ENCODE data around the gene POLD2. TPM values are rescaled to one million over a fixed set of nuclear protein-coding genes. Genes with fewer than 3 reads are reported as not detected.

Gene POLD2
- total RNA-seq, 4 donors from 2014 or later = 58.7 to 80.5 (median 66.1) TPM

DNA sequence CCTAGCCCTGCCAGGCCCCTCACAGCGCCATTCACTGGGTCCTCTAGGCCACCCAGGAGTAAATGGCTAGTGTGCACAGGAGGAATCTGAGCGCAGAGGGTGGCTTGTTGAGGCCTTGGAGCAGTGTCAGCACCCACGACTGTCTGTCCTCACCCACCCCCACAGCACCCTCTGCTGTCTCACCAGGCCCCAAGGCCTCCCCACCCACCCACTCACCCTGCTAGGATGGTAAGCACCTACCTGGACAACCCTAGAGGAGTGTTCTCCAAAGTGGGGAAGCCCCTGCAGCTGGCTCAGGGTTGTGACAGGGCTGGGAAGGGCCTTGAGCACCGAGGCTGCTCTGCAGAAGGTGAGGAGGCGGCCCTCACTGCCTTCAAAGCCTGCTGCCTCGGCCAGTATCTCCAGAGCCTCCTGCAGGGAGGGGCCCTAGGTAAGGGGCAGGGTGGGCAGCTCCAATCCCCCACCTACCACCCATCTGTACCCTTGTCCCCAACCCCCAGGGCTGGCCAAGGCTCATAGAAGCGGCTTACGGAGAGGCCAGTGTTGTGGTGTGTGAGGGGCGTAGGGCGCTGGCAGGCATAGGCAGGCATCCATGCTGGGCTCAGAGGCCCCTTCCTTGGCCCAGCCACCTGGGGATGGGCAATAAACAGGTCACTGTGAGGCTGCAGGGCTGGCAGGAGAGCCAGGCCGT is 43.9 kb downstream of the POLD2 start:
- no peak for DNase-seq (ENCODE audit: low spot score in 2 of 2)
- no peak for TF ChIP-seq POLR2A (IDR thresholded peaks at IDR 0.05)
- TF ChIP-seq, protein P1, sequence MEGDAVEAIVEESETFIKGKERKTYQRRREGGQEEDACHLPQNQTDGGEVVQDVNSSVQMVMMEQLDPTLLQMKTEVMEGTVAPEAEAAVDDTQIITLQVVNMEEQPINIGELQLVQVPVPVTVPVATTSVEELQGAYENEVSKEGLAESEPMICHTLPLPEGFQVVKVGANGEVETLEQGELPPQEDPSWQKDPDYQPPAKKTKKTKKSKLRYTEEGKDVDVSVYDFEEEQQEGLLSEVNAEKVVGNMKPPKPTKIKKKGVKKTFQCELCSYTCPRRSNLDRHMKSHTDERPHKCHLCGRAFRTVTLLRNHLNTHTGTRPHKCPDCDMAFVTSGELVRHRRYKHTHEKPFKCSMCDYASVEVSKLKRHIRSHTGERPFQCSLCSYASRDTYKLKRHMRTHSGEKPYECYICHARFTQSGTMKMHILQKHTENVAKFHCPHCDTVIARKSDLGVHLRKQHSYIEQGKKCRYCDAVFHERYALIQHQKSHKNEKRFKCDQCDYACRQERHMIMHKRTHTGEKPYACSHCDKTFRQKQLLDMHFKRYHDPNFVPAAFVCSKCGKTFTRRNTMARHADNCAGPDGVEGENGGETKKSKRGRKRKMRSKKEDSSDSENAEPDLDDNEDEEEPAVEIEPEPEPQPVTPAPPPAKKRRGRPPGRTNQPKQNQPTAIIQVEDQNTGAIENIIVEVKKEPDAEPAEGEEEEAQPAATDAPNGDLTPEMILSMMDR (IDR thresholded peaks at IDR 0.05) = no peak
- Histone ChIP-seq H3K27me3 (no peaks in the 10 kb centered on the region), H3K9me3 (no peaks in the 10 kb centered on the region), H3K36me3 (peaks cover 58% of the 10 kb centered on the region), H3K4me3 (no peak overlapping the region), H3K27ac (no peak overlapping the region), H3K4me1 (peaks cover 46% of the 10 kb centered on the region)
- 92% methylated on average over 4 of the region's 11 CpGs for WGBS

DNA sequence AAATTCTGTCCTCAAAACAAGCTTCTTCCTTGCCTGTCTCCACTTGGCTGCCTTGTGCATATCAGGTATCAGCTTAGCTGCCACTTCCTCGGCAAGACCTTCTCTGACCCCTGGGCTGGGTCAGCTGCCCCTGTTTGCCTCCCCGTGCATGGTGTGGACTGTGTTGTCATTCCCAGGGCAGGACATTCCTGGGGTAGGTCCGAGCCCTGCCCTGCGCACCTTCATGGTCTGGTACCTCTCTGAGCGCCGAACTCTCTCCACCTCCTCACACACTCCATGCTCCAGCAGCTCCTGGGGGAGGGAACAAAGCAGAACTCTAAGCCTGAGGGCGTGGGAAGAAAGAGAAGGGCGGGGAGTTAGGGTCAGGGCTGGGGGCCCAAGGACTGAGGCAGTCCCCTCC is 44.8 kb downstream of the POLD2 start:
- no peak overlapping the region for H3K27ac ChIP-seq
- no peak for TF ChIP-seq POLR2A (IDR thresholded peaks at IDR 0.05)
- TF ChIP-seq, protein P1 (IDR thresholded peaks at IDR 0.05) = no peak
- no peak for TF ChIP-seq POLR2AphosphoS5 (IDR thresholded peaks at IDR 0.05)
- no peak for TF ChIP-seq EP300 (IDR thresholded peaks at IDR 0.05)
- H3K4me1 ChIP-seq = peaks cover 48% of the 10 kb centered on the region
- DNase-seq (ENCODE audit: low spot score in 2 of 2) = no peak
- no peak overlapping the region for H3K4me3 ChIP-seq
- no peaks in the 10 kb centered on the region for H3K27me3 ChIP-seq
- 85% methylated on average over 8 of the region's 8 CpGs for WGBS
- no peaks in the 10 kb centered on the region for H3K9me3 ChIP-seq
- peaks cover 61% of the 10 kb centered on the region for H3K36me3 ChIP-seq

DNA sequence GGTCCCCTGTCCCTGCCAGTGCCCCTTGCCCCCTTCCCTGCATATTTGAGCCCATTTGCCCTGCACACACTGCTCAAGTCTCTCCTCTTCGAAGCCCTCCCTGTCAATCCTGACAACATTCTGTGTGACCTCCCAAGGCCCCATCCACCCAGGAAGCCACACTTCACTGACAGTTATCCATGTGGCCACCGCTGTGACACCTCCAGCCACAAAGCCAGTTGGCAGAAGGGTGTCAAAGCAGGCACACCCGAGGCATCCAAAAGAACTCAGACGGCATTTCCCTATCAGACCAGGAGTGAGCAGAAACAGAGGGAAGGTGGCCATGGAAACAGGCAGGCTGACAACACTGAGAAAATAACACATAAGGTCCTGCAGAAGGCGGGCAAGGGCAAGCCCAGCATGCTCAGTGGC is 45.7 kb downstream of the POLD2 start:
- no peaks in the 10 kb centered on the region for H3K27me3 ChIP-seq
- H3K4me1 ChIP-seq = peaks cover 50% of the 10 kb centered on the region
- no peak for DNase-seq (ENCODE audit: low spot score in 2 of 2)
- WGBS = 67% methylated on average over 5 of the region's 5 CpGs
- H3K36me3 ChIP-seq = peaks cover 66% of the 10 kb centered on the region
- TF ChIP-seq, protein P1 (IDR thresholded peaks at IDR 0.05) = no peak
- H3K9me3 ChIP-seq = no peaks in the 10 kb centered on the region
- no peak overlapping the region for H3K27ac ChIP-seq
- no peak overlapping the region for H3K4me3 ChIP-seq

DNA sequence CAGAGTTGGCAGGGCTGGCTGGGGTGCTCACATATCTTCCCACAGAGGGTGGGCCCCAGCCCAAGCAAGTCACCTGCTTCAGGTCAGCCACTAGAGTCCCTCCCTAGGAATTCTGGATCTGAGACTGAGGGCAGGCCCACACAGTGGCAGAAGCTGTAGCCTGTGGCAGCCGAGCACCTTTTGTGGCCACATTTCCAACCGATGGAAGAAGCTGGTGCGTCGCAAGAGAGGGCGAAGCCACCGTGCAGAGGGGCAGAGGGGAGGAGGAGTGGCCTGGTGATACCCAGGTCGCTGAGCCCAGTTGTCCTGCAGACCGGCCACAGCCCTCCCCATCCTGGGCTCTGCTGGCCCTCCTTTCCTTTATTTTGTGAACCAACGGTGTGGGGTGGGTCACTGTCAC is 46.3 kb downstream of the POLD2 start:
- TF ChIP-seq POLR2AphosphoS5 (IDR thresholded peaks at IDR 0.05) = no peak
- TF ChIP-seq, protein P1 (IDR thresholded peaks at IDR 0.05) = no peak
- no peak for TF ChIP-seq POLR2A (IDR thresholded peaks at IDR 0.05)
- TF ChIP-seq EP300 (IDR thresholded peaks at IDR 0.05) = no peak
- WGBS = 84% methylated on average over 9 of the region's 9 CpGs
- peaks cover 66% of the 10 kb centered on the region for H3K36me3 ChIP-seq

DNA sequence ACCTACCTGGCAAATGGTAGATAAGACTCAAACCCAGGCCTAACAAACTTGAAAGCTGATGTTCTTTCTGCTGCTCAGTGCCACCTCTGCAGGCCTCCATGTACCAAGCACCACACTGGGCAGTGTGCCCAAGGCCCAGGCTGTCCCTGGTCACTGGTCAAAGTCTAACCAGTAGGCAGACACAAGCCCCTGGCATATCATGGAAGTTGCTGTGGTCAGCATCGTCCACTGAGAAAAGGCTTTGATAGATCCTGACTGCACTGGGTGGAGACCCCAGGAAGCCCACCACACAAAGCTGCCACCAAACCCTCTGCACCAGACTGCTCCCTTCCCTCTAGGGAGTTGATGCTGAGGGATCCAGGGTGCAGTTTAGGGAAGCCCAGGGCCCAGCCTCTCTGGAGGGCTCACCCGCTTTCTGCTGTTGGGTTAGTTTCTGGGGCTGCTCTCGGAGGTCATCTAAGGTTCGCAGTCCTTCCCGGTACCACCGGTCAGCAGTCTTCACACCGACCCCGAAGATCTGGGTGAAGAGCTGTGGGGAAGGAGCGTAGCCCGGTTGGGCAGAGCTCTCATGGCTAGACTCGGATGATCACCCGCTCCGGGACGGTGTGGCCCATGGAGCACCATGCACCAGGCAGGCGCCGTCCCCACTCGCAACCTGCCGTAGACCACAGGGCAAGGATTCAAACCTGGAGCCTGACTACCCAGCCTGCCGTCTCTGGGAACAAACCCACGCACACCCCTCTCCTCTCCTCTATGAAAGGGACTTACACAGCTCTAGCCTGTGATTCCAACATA is 47.0 kb downstream of the POLD2 start:
- 95% methylated on average over 7 of the region's 20 CpGs for WGBS
- Histone ChIP-seq H3K36me3 (peaks cover 66% of the 10 kb centered on the region), H3K4me3 (no peak overlapping the region), H3K9me3 (no peaks in the 10 kb centered on the region), H3K27ac (no peak overlapping the region), H3K4me1 (peaks cover 61% of the 10 kb centered on the region), H3K27me3 (no peaks in the 10 kb centered on the region)
- DNase-seq (ENCODE audit: low spot score in 2 of 2) = no peak
- TF ChIP-seq POLR2AphosphoS5 (IDR thresholded peaks at IDR 0.05) (no peak), EP300 (IDR thresholded peaks at IDR 0.05) (no peak), POLR2A (IDR thresholded peaks at IDR 0.05) (no peak)
- TF ChIP-seq, protein P1 (IDR thresholded peaks at IDR 0.05) = no peak

More for the DNA sequence above, 46.3 kb downstream of the POLD2 start:
- Histone ChIP-seq H3K27ac (no peak overlapping the region), H3K27me3 (no peaks in the 10 kb centered on the region), H3K4me1 (peaks cover 56% of the 10 kb centered on the region), H3K9me3 (no peaks in the 10 kb centered on the region), H3K4me3 (no peak overlapping the region)
- no peak for DNase-seq (ENCODE audit: low spot score in 2 of 2)

Data from suprapubic skin (tissue), 4 donors.